GM12891 (cell line): ENCODE results near the gene HDAC2.

Experiments used
- POLR2A ChIP-seq: IDR thresholded peaks from 2 replicates; pipeline ENCODE4 v1.6.1; 2011; ENCODE audit warnings: low read depth, low read length, control low read depth
- POLR2AphosphoS5 ChIP-seq: IDR thresholded peaks from 2 replicates; pipeline ENCODE4 v1.6.1; 2011; ENCODE audit warnings: low read depth, low read length, control low read depth
- SPI1 ChIP-seq: IDR thresholded peaks from 2 replicates; pipeline ENCODE4 v1.6.1; 2011; ENCODE audit warnings: low read depth, low read length, control low read depth

DNA sequence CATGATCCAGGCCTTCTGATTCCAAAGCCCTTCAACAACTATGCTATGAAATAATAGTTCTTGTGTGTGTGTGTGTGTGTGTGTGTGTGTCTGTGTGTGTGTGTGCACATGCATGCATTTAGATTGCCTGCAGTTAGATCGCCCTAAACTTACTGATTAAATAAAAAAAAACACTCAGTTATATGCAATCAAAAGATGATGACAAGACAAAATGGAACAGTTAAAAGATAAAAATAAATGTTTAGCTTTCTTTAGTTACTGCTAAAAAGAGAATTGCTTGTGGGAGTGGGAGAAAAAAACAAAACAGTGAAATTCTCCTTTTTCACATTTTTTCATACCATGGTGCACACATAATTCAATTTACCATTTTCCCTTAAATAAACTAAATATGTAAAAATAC is 84.4 kb downstream of the HDAC2 start:
- TF ChIP-seq POLR2A = no peak
- no peak for TF ChIP-seq SPI1
- TF ChIP-seq POLR2AphosphoS5 = no peak
